Endothelial cell of umbilical vein (primary cell): ENCODE results near the gene SDSL. TPM values are rescaled to one million over a fixed set of nuclear protein-coding genes. Genes with fewer than 3 reads are reported as not detected.

Experiments
- BruUV-seq: library from RNA; stranded (reverse); fragments of 400-500 nt; replicated peaks from 2 replicates; lab custom pipeline; 2021; lab: Mats Ljungman, UMichigan
- CTCF ChIA-PET: fragments of 300-600, 350-600 bp; sonication (Branson Sonifier 250); formaldehyde crosslinking; loops from one replicate; lab custom pipeline; 2021; ENCODE audit warnings: antibody characterized with exemption, inconsistent platforms; lab: Charles Lee
- POLR2A ChIA-PET: fragments of 300-600, 350-600 bp; sonication (Branson Sonifier 250); formaldehyde crosslinking; loops from one replicate; lab custom pipeline; 2021; ENCODE audit warnings: antibody characterized with exemption, inconsistent platforms; lab: Charles Lee
- DNase-seq: peaks from one replicate; pipeline ENCODE4 v3.0.0-alpha.2; 2011; ENCODE audit warnings: low read depth, low spot score
- FAIRE-seq: peaks from 2 replicates; lab custom pipeline; 2011; peaks lifted over from hg19 to GRCh38; lab: Jason Lieb, UNC
- H2AFZ ChIP-seq: 2 replicates; pipeline ENCODE4 v1.6.0; 2012; ENCODE audit warnings: low read depth, low read length, control low read depth, inconsistent platforms
- H3K27ac ChIP-seq: 2 replicates; pipeline ENCODE4 v1.5.1; 2011; ENCODE audit warnings: low read depth, mild to moderate bottlenecking, control low read depth, low read length, moderate library complexity; ENCODE audit not compliant: insufficient read depth
- H3K27me3 ChIP-seq, 2 experiments: 2 replicates each; pipeline versions ENCODE4 v1.6.0 to v1.6.1; 2011; ENCODE audit warnings: low read length in 2 of 2, mixed read lengths in 1 of 2; ENCODE audit not compliant: control insufficient read depth in 2 of 2, insufficient read depth in 2 of 2
- H3K36me3 ChIP-seq, 2 experiments: 2 replicates in 1 of 2; 3 replicates in 1 of 2; pipeline ENCODE4 v1.5.1; 2011; ENCODE audit warnings: low read length in 2 of 2, mild to moderate bottlenecking in 1 of 2, moderate library complexity in 1 of 2; ENCODE audit not compliant: control insufficient read depth in 2 of 2, insufficient read depth in 2 of 2; ENCODE audit errors: extremely low read depth in 1 of 2
- H3K4me1 ChIP-seq: 3 replicates; pipeline ENCODE4 v1.5.1; 2011; ENCODE audit warnings: mild to moderate bottlenecking, low read length; ENCODE audit not compliant: control insufficient read depth, insufficient read depth; ENCODE audit errors: extremely low read depth
- H3K4me2 ChIP-seq: 2 replicates; pipeline ENCODE4 v1.6.1; 2011; ENCODE audit warnings: low read length, control low read depth, mixed read lengths; ENCODE audit not compliant: insufficient read depth
- H3K4me3 ChIP-seq, 3 experiments: fragments of 200-600 bp in 1 of 3; sonication (generic), shearing (Covaris generic) in 1 of 3; replicated peaks in 1 of 3; 2 replicates each; pipeline ENCODE4 v1.5.1; 2011 to 2016; ENCODE audit warnings: control low read depth in 3 of 3, low read length in 3 of 3, mild to moderate bottlenecking in 2 of 3, inconsistent platforms in 1 of 3, low read depth in 1 of 3, moderate library complexity in 1 of 3; ENCODE audit not compliant: insufficient read depth in 1 of 3
- H3K79me2 ChIP-seq: 2 replicates; pipeline ENCODE4 v1.6.0; 2012; ENCODE audit warnings: low read length, inconsistent platforms; ENCODE audit not compliant: control insufficient read depth, insufficient read depth
- H3K9ac ChIP-seq: replicated peaks from 2 replicates; pipeline ENCODE3; 2011; ENCODE audit warnings: low read length, control low read depth; ENCODE audit not compliant: insufficient read depth; ENCODE audit errors: extremely low read depth
- H3K9me1 ChIP-seq: replicated peaks from 3 replicates; pipeline ENCODE4 v1.6.0; 2011; ENCODE audit warnings: mild to moderate bottlenecking, low read length; ENCODE audit not compliant: control insufficient read depth, insufficient read depth; ENCODE audit errors: extremely low read depth
- H3K9me3 ChIP-seq: replicated peaks from 2 replicates; pipeline ENCODE4 v1.5.1; 2012; ENCODE audit warnings: low read length, inconsistent platforms; ENCODE audit not compliant: control insufficient read depth, insufficient read depth
- H4K20me1 ChIP-seq: replicated peaks from 2 replicates; pipeline ENCODE3; 2011; ENCODE audit warnings: mild to moderate bottlenecking, low read length; ENCODE audit not compliant: control insufficient read depth, insufficient read depth; ENCODE audit errors: extremely low read depth
- EZH2 ChIP-seq: IDR thresholded peaks from 2 replicates; pipeline ENCODE4 v1.6.1; 2012; ENCODE audit warnings: borderline replicate concordance, low read depth, mild to moderate bottlenecking, moderate library complexity, low read length, inconsistent platforms; ENCODE audit not compliant: severe bottlenecking
- FOS ChIP-seq: IDR thresholded peaks from 2 replicates; pipeline ENCODE4 v1.6.1; 2011; ENCODE audit warnings: mild to moderate bottlenecking, low read length, moderate library complexity, borderline replicate concordance; ENCODE audit not compliant: insufficient read depth
- GATA2 ChIP-seq: IDR thresholded peaks from 2 replicates; pipeline ENCODE4 v1.7.0; 2011; ENCODE audit warnings: low read depth, mild to moderate bottlenecking, moderate library complexity, mixed read lengths, low read length; ENCODE audit not compliant: insufficient read length, insufficient read depth
- JUN ChIP-seq: IDR thresholded peaks from 2 replicates; pipeline ENCODE4 v1.6.1; 2011; ENCODE audit warnings: borderline replicate concordance, low read depth; ENCODE audit not compliant: insufficient read length, insufficient read depth
- MYC ChIP-seq: IDR thresholded peaks from one replicate; pipeline ENCODE4 v1.6.1; 2011; ENCODE audit warnings: mild to moderate bottlenecking, low read depth, low read length
- POLR2A ChIP-seq: IDR thresholded peaks from 2 replicates; pipeline ENCODE4 v1.6.1; 2012; ENCODE audit warnings: low read depth, mild to moderate bottlenecking, control low read depth, low read length
- POLR2AphosphoS5 ChIP-seq: IDR thresholded peaks from 2 replicates; pipeline ENCODE4 v1.6.1; 2012; ENCODE audit warnings: low read depth, mild to moderate bottlenecking, control low read depth, low read length, moderate library complexity; ENCODE audit not compliant: insufficient read depth
- dilution Hi-C: fragments of 300-500 bp; cut with MboI; formaldehyde crosslinking; loops from one replicate; pipeline ENCODE4 v1.15.0; 2019; ENCODE audit warnings: low sequenced_read_pairs; ENCODE audit not compliant: extremely low pct_ligation_motif_present
- intact Hi-C: fragments of 100-400 bp; cut with micrococcal nuclease; formaldehyde crosslinking; loops from one replicate; pipeline ENCODE4 v1.10.0; 2022
- polyA plus RNA-seq, 4 experiments: library from polyadenylated mRNA; depleted of rRNA in 3 of 4; stranded (reverse) in 3 of 4; unstranded in 1 of 4; fragments of >200 nt; gene quantifications; 2 replicates each; pipeline versions ENCODE4 v1.2.1 to v1.2.3, GENCODE V29; 2011 to 2012; ENCODE audit warnings: missing spikeins in 1 of 4
- total RNA-seq: library from RNA; stranded (reverse); gene quantifications from 2 replicates; pipeline ENCODE4 v1.2.3, GENCODE V29; 2021
- TF ChIP-seq, protein P1 (sequence below): IDR thresholded peaks from 2 replicates; pipeline ENCODE4 v1.6.1; 2011; ENCODE audit not compliant: insufficient read depth, insufficient read length
- TF ChIP-seq, protein P2 (sequence below), 2 donors: IDR thresholded peaks; 1 replicate in 1 of 2; 2 replicates in 1 of 2; pipeline ENCODE4 v1.5.1; 2011; ENCODE audit warnings: low read length in 2 of 2, mild to moderate bottlenecking in 2 of 2, moderate library complexity in 2 of 2, control low read depth in 1 of 2, inconsistent platforms in 1 of 2, low read depth in 1 of 2; ENCODE audit not compliant: insufficient read depth in 1 of 2; ENCODE audit errors: extremely low read depth in 1 of 2

The SDSL gene
- total and polyA plus RNA-seq, 2 donors (not counting 3 experiments of a cell fraction or from before 2014, with no cell fraction given), result 5.7 to 16.9 TPM

DNA sequence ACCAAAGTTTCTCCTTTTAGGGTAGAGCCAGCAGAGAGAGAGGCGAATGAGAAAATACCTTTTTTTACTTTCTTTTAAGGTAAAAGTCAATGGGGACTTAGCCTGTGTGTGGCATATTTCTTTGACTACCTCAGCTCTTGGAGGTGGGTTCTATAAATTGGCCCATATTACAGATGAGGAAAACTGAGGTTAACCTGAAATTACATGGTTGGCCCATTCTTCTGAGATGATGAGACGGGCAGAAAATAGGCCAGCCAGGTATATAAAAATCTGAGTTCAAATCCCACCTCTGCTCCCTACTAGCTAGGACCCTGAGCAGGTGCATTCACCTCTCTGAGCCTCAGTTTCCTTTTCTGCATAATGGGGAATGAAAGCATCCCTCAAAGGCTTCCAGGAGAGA, 27.1 kb downstream of the SDSL start:
- no peak for FAIRE-seq
- intact Hi-C loops, result no loop called here
- dilution Hi-C loops, result no loop called here

DNA sequence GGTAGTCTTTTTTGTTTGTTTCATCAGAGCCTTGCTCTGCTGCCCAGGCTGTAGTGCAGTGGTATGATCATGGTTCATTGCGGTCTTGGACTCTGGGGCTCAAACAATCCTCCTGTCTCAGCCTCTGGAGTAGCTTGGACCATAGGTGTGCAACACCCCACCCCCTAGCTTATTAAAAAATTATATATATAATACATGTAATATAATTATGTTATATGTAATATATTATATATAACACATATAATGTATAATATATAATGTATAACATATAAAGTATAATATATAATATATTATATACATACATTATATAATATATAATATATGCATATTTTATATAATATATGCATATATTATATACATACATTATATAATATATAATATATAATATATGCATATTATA, 27.7 kb downstream of the SDSL start:
- dilution Hi-C loops (no loop called here), intact Hi-C loops (no loop called here)
- ChIA-PET CTCF (interaction anchor here (0.6 to 0.9 kb wide), 2 partner anchors 24 to 463 kb away, joined by 3 read pairs; no protein-coding TSS in a partner anchor), POLR2A (no interaction called here)
- Histone ChIP-seq H3K4me3 (no peak overlapping the region), H3K36me3 (no peaks in the 10 kb centered on the region), H3K4me2 (no peak overlapping the region), H3K79me2 (no peaks in the 10 kb centered on the region), H3K27me3 (peaks cover 0 to 4% of the 10 kb centered on the region in 2 experiments), H3K9ac (no peak overlapping the region), H3K4me1 (no peaks in the 10 kb centered on the region), H3K27ac (no peak overlapping the region), H3K9me3 (no peaks in the 10 kb centered on the region), H4K20me1 (no peaks in the 10 kb centered on the region), H3K9me1 (no peaks in the 10 kb centered on the region), H2AFZ (no peak overlapping the region)
- BruUV-seq, result no TSS peak
- FAIRE-seq (no peak), DNase-seq (no peak)
- TF ChIP-seq, protein P1, sequence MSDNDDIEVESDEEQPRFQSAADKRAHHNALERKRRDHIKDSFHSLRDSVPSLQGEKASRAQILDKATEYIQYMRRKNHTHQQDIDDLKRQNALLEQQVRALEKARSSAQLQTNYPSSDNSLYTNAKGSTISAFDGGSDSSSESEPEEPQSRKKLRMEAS, result no peak
- TF ChIP-seq GATA2 (no peak), FOS (no peak), JUN (no peak), EZH2 (no peak), POLR2AphosphoS5 (no peak), MYC (no peak), POLR2A (no peak)
- TF ChIP-seq, protein P2, sequence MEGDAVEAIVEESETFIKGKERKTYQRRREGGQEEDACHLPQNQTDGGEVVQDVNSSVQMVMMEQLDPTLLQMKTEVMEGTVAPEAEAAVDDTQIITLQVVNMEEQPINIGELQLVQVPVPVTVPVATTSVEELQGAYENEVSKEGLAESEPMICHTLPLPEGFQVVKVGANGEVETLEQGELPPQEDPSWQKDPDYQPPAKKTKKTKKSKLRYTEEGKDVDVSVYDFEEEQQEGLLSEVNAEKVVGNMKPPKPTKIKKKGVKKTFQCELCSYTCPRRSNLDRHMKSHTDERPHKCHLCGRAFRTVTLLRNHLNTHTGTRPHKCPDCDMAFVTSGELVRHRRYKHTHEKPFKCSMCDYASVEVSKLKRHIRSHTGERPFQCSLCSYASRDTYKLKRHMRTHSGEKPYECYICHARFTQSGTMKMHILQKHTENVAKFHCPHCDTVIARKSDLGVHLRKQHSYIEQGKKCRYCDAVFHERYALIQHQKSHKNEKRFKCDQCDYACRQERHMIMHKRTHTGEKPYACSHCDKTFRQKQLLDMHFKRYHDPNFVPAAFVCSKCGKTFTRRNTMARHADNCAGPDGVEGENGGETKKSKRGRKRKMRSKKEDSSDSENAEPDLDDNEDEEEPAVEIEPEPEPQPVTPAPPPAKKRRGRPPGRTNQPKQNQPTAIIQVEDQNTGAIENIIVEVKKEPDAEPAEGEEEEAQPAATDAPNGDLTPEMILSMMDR (IDR thresholded peaks at IDR 0.05; ENCODE audit: extremely low read depth in 1 of 2, insufficient read depth in 1 of 2, low read depth in 1 of 2, low read length in 2 of 2), result no peak

More for the DNA sequence above, 27.1 kb downstream of the SDSL start:
- Histone ChIP-seq H3K27me3 (peaks cover 0 to 4% of the 10 kb centered on the region in 2 experiments), H3K9me1 (no peaks in the 10 kb centered on the region), H3K4me2 (no peak overlapping the region), H3K9ac (no peak overlapping the region), H3K79me2 (no peaks in the 10 kb centered on the region), H3K27ac (no peak overlapping the region), H3K36me3 (no peaks in the 10 kb centered on the region), H3K4me3 (no peak overlapping the region), H2AFZ (no peak overlapping the region), H4K20me1 (no peaks in the 10 kb centered on the region), H3K4me1 (no peaks in the 10 kb centered on the region), H3K9me3 (no peaks in the 10 kb centered on the region)
- ChIA-PET POLR2A (no interaction called here), CTCF (interaction anchor here (0.6 to 0.9 kb wide), 2 partner anchors 24 to 463 kb away, joined by 3 read pairs; no protein-coding TSS in a partner anchor)
- BruUV-seq, result no TSS peak
- DNase-seq, result no peak
- no peak for TF ChIP-seq EZH2
- no peak for TF ChIP-seq JUN
- TF ChIP-seq POLR2A, result no peak
